Activated T-cell treated with anti-CD3 and anti-CD28 coated beads, Interleukin-2, amount 50 U/mL, for 72 hours (primary cell): Measurements from ENCODE around the gene NDUFB4. TPM values are rescaled to one million over a fixed set of nuclear protein-coding genes. Genes with fewer than 3 reads are reported as not detected.
A peak's percentile ranks its signal among the peaks of the same experiment; 100 is the strongest.
"Not testable (repeated sequence)": the region's sequence is repeated elsewhere in the genome, so short reads cannot be mapped to it uniquely, and the experiment has no call there.

Experiments
- ATAC-seq, 2 donors: fragments of 150-1000 bp; cut with Tn5 transposase; replicated peaks in 1 of 2; 2 replicates each; pipeline ENCODE4 v1.10.0; 2021; ENCODE audit warnings: moderate library complexity in 2 of 2, mild to moderate bottlenecking in 1 of 2
- DNase-seq, 2 donors: peaks; one replicate each; pipeline ENCODE4 v3.0.0; 2021 to 2022; ENCODE audit warnings: mixed read lengths in 1 of 2
- H3K27ac Mint-ChIP-seq: one replicate; pipeline ENCODE4 v1.8.0; 2022; ENCODE audit warnings: mild to moderate bottlenecking, moderate library complexity, mixed read lengths
- H3K27me3 Mint-ChIP-seq: one replicate; pipeline ENCODE4 v1.8.0; 2022; ENCODE audit warnings: low read depth, mixed read lengths
- H3K36me3 Mint-ChIP-seq, 2 donors: one replicate each; pipeline ENCODE4 v1.8.0; 2022; ENCODE audit warnings: mixed read lengths in 2 of 2, mild to moderate bottlenecking in 1 of 2; ENCODE audit not compliant: insufficient read depth in 2 of 2
- H3K4me1 Mint-ChIP-seq: one replicate; pipeline ENCODE4 v1.8.0; 2022; ENCODE audit warnings: low read depth, mixed read lengths
- H3K4me3 Mint-ChIP-seq, 2 donors: one replicate each; pipeline ENCODE4 v1.8.0; 2022; ENCODE audit warnings: mild to moderate bottlenecking in 2 of 2, mixed read lengths in 2 of 2, moderate library complexity in 2 of 2
- H3K9me3 Mint-ChIP-seq, 2 donors: one replicate each; pipeline ENCODE4 v1.8.0; 2022; ENCODE audit warnings: mixed read lengths in 2 of 2
- total RNA-seq, 2 donors: library from RNA; stranded (reverse); gene quantifications; one replicate each; pipeline ENCODE4 v1.2.3, GENCODE V29; 2022

The NDUFB4 gene
- total RNA-seq, 2 donors from 2014 or later: 97.1 to 106 TPM

DNA sequence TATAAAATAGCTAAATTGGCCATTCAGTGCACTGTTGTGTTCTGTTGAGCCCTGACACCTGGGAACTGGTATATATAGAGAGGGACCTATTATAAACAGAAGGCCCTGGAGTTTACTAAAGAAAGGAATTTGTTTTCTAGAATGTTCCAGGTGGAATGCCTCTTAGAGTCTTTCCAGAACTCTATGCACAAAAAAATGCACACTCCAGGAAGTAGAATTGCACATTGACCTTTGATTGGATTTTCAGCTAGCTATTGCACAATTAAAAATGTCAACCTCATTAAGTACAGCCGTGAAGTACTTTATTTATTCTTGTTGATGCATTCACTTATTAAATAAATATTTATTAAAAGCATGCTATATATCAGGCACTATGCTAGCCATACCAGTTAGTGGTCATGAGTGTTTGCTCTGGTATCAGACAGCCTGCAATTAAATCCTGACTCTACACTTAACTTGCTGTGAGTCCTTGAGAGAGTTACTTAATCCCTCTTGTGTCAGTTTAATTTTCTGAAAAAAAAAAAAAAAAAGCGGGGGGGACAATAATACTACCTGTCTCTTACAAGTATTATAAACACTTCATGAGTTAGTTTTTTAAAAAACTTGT lies 40.8 kb downstream of the NDUFB4 start:
- H3K27me3 Mint-ChIP-seq: no peaks in the 10 kb centered on the region
- H3K9me3 Mint-ChIP-seq: peaks cover 4% of the 10 kb centered on the region in 2 donors
- peaks cover 6% of the 10 kb centered on the region for H3K4me1 Mint-ChIP-seq
- no peak for ATAC-seq
- H3K4me3 Mint-ChIP-seq: no peak overlapping the region
- peaks cover 2 to 3% of the 10 kb centered on the region in 2 donors for H3K36me3 Mint-ChIP-seq
- H3K27ac Mint-ChIP-seq: no peak overlapping the region
- no peak for DNase-seq

DNA sequence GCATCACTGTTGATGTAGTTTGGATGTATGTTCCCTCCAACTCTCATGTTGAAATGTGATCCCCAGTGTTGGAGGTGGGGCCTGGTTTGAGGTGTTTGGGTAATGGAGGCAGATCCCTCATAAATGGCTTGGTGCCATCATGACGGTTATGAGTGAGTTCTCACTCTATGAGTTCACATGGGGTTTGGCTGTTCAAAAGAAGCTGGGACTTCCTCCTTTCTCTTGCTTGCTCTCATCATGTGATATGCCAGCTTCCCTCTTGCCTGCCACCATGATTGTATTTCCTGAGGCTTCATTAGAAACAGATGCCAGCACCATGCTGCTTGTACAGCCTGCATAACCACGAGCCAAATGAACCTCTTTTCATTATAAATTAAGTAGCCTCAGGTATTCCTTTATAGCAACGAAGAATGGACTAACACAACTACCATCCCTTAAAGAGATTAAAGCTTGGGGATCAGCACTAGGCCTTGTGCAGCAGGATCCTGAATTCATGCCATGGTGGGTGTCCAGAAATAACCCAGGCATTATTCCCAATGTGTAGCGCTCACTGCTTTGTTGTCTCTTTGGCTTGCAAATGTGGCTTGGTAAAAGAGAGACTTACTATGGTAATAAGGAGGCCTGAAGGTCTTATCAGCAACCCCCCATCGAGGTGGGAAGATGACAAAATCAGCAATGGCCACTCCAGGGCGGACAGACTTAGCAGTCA lies 41.9 kb downstream of the NDUFB4 start:
- no peak for DNase-seq
- Mint-ChIP-seq H3K36me3 (peaks cover 2 to 3% of the 10 kb centered on the region in 2 donors), H3K27me3 (no peaks in the 10 kb centered on the region)

DNA sequence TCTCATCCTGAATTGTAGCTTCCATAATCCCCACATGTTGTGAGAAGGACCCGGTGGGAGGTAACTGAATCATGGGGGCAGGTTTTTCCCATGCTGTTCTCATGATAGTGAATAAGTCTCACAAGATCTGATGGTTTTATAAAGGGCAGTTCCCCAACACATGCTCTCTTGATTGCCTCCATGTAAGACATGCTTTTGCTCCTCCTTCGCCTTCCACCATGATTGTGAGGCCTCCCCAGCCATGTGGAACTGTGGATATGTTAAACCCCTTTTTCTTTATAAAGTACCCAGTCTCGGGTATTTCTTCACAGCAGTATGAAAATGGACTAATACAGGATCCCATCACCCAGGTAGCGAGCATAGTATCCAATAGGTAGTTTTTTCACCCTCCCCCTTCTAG lies 42.7 kb downstream of the NDUFB4 start:
- H3K27ac Mint-ChIP-seq, H3K4me3 Mint-ChIP-seq, DNase-seq, H3K27me3 Mint-ChIP-seq, ATAC-seq, H3K36me3 Mint-ChIP-seq, H3K4me1 Mint-ChIP-seq, H3K9me3 Mint-ChIP-seq: not testable (repeated sequence)

More for the DNA sequence above, 41.9 kb downstream of the NDUFB4 start:
- Mint-ChIP-seq H3K27ac (no peak overlapping the region), H3K4me1 (peaks cover 6% of the 10 kb centered on the region), H3K9me3 (peaks cover 4% of the 10 kb centered on the region in 2 donors), H3K4me3 (no peak overlapping the region)
- no peak for ATAC-seq

DNA sequence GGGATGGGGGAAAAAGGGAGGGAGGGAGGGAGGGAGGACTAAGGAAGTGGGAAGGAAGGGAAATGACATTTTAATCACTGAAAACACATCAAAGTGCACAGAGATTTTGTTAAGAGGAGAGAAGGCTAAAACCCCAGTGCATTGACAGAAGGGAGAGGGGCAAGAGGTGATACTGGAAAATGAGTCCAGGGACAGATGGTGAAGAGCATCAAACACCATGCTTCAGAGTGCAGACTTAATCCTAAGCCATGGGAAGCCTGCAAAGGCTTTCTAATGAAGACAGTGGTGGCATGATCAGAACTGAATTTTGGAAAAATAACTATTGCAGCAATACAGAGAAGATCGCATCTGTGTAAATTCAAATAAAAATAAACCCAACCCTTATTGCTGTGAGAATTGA lies 44.1 kb downstream of the NDUFB4 start:
- no peaks in the 10 kb centered on the region for H3K27me3 Mint-ChIP-seq

DNA sequence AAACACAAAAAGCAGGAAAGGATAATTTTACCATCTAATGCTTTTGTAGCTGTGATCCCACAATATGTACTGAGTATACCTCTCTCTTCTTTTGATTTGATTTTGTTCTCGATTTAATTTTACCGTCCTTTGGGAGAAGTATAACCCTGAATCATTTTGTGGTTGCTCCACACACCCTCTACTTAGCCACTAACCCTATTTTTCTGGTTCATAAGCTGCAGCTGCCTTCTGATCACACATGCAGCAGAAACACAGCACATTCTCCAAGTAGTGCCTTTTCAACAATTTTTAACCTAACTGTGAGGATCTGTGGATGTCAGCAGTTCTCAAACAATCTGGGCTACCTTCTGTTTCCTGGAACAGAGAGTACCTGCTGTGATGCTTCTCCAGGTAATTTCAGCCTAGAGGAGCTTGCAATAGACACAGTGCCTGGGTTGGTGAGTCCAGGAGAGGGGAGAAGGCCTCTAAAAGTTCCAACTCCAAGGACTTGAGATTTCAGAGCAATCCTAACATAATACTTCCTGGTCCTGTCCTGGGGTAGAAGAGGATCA lies 45.6 kb downstream of the NDUFB4 start:
- no peak for DNase-seq
- ATAC-seq: no peak
- H3K9me3 Mint-ChIP-seq: peaks cover 4% of the 10 kb centered on the region in 2 donors
- H3K4me1 Mint-ChIP-seq: peaks cover 6% of the 10 kb centered on the region
- H3K27ac Mint-ChIP-seq: no peak overlapping the region
- H3K27me3 Mint-ChIP-seq: no peaks in the 10 kb centered on the region
- H3K36me3 Mint-ChIP-seq: peaks cover 2 to 3% of the 10 kb centered on the region in 2 donors
- no peak overlapping the region for H3K4me3 Mint-ChIP-seq

More for the DNA sequence above, 44.1 kb downstream of the NDUFB4 start:
- Mint-ChIP-seq H3K36me3 (peaks cover 2 to 3% of the 10 kb centered on the region in 2 donors), H3K9me3 (peaks cover 4% of the 10 kb centered on the region in 2 donors), H3K4me3 (no peak overlapping the region), H3K4me1 (peaks cover 6% of the 10 kb centered on the region), H3K27ac (no peak overlapping the region)
- DNase-seq (no peak), ATAC-seq (no peak)

DNA sequence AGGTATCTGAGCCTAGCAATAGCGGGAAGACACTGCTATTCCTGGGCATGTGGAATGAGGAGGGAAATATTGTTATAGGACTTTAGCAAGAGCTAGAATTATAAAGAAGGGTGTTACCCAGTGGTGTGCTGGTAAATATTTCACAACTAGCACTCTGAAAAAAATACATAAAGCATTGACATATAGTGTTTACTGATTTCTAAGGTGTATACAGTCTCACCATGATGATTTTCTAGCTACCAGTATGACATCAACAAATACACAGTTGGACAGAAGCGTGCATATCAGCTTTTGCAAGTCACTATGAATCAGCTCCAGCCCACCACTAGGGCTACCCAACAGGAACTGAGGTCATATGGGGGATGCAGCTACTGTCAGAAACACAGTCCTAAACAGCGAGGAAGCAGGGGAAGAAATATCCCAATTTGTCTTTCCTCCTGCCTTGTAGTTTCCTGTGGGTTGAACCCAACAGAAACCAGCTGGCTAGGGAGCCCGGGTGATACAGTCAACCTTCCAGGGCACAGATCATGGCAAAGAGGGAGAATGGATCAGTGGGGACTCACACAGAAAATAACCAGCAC lies 46.3 kb downstream of the NDUFB4 start:
- peaks cover 2 to 3% of the 10 kb centered on the region in 2 donors for H3K36me3 Mint-ChIP-seq
- H3K4me3 Mint-ChIP-seq: no peak overlapping the region
- H3K4me1 Mint-ChIP-seq: peaks cover 6% of the 10 kb centered on the region
- peak; percentile 9 to 17 for DNase-seq
- ATAC-seq: peak; percentile 75 to 87
- H3K27ac Mint-ChIP-seq: no peak overlapping the region
- no peaks in the 10 kb centered on the region for H3K27me3 Mint-ChIP-seq
- peaks cover 4% of the 10 kb centered on the region in 2 donors for H3K9me3 Mint-ChIP-seq

DNA sequence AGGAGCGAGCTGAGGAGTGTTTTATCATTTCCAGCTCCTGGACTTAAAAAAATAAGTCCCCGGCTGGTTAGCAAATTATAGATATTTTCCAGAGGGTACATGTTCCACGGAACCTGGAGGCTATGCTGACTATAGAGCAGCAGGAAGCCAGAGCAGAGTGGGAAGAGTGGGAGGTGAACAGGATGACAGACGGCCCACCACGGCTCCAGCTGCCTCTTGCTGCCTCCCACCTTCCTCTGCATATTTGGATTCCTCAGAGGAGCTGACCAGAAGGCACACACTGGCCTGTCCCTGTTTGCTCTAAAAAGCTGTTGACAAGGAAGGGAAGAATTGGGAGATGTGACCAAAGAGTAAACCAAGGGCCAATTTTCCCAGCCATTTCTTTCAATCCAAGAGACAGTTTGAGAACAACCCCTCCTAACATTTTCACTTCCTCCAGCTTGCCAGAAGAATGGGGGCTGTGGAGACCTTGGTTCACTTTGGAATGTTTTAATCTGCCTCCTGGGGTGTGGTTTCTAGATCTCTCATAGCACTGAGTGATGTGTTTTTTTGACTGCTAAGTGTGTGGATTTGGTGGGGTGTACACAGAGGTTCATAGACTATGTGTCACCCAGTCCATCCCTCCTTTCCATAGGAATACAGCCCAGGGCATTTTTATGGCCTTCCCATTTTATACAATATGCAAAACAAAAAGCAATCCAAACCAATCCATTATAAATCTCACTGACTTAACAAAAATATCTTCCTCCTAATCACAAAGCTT lies 49.1 kb downstream of the NDUFB4 start:
- DNase-seq (no peak), ATAC-seq (no peak)
- Mint-ChIP-seq H3K4me1 (peaks cover 2% of the 10 kb centered on the region), H3K9me3 (no peaks in the 10 kb centered on the region), H3K4me3 (no peak overlapping the region), H3K36me3 (no peaks in the 10 kb centered on the region), H3K27ac (no peak overlapping the region), H3K27me3 (no peaks in the 10 kb centered on the region)

DNA sequence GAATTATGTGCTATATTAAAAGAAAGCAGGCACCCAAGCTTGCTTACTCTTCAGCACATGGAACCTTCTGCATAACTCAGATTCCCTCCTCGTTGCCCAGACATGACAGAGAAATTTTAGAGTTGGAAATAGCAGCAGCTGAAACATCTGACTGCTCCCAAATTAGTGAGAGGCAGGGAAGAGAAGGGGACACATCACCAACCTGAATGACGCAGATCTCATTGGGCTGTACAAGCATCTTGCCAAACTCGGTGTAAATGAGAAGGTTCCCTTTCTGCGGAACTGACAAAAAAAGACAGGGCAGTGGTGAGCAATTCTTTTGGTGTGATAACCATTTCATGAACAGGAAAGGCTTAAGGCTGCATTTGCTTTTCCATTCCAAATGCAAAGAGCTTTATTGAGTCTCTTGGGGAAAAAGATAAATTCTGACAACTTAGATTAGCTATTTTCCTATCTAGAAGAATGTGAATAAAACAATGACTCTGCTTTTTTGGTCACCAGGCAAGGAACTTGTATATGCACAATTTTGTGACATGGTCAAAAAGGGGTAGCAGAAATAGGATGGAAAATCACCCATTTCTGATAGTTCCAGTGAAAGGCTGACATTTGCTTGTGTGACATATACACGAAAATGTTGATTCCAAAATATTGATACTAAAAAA lies 50.8 kb downstream of the NDUFB4 start:
- H3K36me3 Mint-ChIP-seq: no peaks in the 10 kb centered on the region
- H3K9me3 Mint-ChIP-seq: no peaks in the 10 kb centered on the region
- no peak overlapping the region for H3K27ac Mint-ChIP-seq
- H3K27me3 Mint-ChIP-seq: no peaks in the 10 kb centered on the region
- H3K4me3 Mint-ChIP-seq: no peak overlapping the region
- H3K4me1 Mint-ChIP-seq: no peaks in the 10 kb centered on the region
- no peak for ATAC-seq
- no peak for DNase-seq

DNA sequence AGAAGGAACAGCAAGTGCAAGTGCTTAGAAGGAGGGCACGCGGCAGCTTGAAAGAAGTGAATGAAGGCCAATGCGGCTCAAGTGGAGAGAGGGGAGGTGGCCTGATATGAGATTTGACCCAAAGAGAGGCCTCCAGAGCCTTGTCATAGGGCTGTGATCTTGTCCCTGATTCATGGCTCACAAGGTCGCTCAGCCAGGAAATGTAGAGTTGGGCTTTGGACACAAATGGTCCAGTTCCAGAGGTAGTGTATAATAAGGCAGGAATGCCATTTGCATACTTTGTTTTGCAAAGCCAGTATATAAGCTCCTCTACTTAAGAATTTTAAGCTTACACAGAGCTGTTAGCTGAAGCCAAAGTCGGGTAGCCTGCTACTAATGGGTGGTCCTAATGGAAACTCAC lies 52.2 kb downstream of the NDUFB4 start:
- Mint-ChIP-seq H3K27me3 (no peaks in the 10 kb centered on the region), H3K9me3 (no peaks in the 10 kb centered on the region), H3K4me3 (no peak overlapping the region), H3K36me3 (no peaks in the 10 kb centered on the region), H3K27ac (no peak overlapping the region), H3K4me1 (no peaks in the 10 kb centered on the region)
- ATAC-seq: no peak
- DNase-seq: no peak

DNA sequence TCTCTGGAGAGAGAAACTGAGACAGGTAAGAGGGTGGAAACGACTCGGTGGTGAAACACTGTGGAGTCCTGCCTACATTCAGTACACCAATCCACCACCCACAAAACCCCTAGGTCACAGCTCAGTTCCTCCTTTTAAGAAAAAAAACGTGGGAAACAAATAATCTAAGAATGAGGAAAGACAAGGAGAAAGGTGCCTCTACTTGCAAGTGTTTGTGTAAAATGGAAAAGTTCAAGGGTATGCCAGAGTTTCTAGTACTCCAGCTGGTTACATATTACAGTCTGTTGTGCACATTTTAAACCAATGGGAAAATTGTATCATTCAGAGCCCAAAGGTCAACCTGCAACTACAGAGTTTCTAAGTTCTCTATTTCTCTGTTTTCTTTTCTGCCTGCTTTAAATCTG lies 53.7 kb downstream of the NDUFB4 start:
- no peak for DNase-seq
- H3K36me3 Mint-ChIP-seq: no peaks in the 10 kb centered on the region
- H3K27me3 Mint-ChIP-seq: no peaks in the 10 kb centered on the region

DNA sequence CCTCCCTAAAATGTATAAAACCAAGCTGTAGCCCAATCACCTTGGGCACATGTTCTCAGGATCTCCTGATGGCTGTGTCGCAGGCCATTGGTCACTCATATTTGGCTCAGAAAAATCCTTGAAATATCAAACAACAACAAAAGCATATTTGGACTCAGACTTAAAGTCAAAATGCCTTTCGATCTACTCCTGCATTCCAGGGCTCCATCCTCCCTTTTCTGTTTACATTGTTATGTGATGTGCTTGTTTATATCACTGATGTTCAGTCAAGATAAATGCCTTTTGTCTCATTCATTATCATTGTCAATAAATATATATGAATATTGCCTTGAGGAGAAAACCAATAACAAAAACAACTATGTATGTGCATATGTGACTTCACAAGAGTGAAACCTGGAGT lies 54.2 kb downstream of the NDUFB4 start:
- H3K27ac Mint-ChIP-seq: no peak overlapping the region
- H3K4me1 Mint-ChIP-seq: no peaks in the 10 kb centered on the region
- no peak for ATAC-seq
- no peak overlapping the region for H3K4me3 Mint-ChIP-seq
- no peaks in the 10 kb centered on the region for H3K36me3 Mint-ChIP-seq
- H3K9me3 Mint-ChIP-seq: peaks cover 0 to 3% of the 10 kb centered on the region in 2 donors
- DNase-seq: no peak
- no peaks in the 10 kb centered on the region for H3K27me3 Mint-ChIP-seq

More for the DNA sequence above, 53.7 kb downstream of the NDUFB4 start:
- Mint-ChIP-seq H3K27ac (no peak overlapping the region), H3K9me3 (peaks cover 0 to 3% of the 10 kb centered on the region in 2 donors), H3K4me3 (no peak overlapping the region), H3K4me1 (no peaks in the 10 kb centered on the region)
- no peak for ATAC-seq
